HUES64 (cell line): ENCODE results near the gene HSPA1L.

Experiments
- H3K27ac ChIP-seq: 2 replicates; pipeline ENCODE4 v1.7.0; 2013; ENCODE audit warnings: low read depth, low read length, inconsistent platforms
- H3K27me3 ChIP-seq: 2 replicates; pipeline ENCODE4 v1.6.1; 2013; ENCODE audit warnings: mild to moderate bottlenecking, low read length; ENCODE audit not compliant: insufficient read depth
- H3K36me3 ChIP-seq: 2 replicates; pipeline ENCODE4 v1.6.1; 2013; ENCODE audit warnings: mild to moderate bottlenecking, low read length; ENCODE audit not compliant: insufficient read depth
- H3K4me1 ChIP-seq: 2 replicates; pipeline ENCODE4 v1.6.1; 2013; ENCODE audit warnings: mild to moderate bottlenecking, low read length, moderate library complexity; ENCODE audit not compliant: insufficient read depth
- H3K4me3 ChIP-seq: 2 replicates; pipeline ENCODE4 v1.5.1; 2013; ENCODE audit warnings: mild to moderate bottlenecking, low read length, moderate library complexity
- H3K9ac ChIP-seq: 2 replicates; pipeline ENCODE4 v1.6.1; 2013; ENCODE audit warnings: mild to moderate bottlenecking, low read depth, low read length
- H3K9me3 ChIP-seq: 2 replicates; pipeline ENCODE4 v1.6.1; 2013; ENCODE audit warnings: low read depth, low read length; ENCODE audit not compliant: insufficient read depth
- WGBS: fragments of 150-250, 120-280 bp; methylation state at CpG from one replicate; pipeline ENCODE4 v1.1.7; 2013; ENCODE audit warnings: missing lambda C conversion rate; 5-methylcytosine and 5-hydroxymethylcytosine counted together

The HSPA1L gene

GRCh38 chr6:31769684-31770371 is 45.3 kb downstream of the HSPA1L start:
- H3K27ac ChIP-seq, result no peak overlapping the region
- H3K27me3 ChIP-seq, result no peaks in the 10 kb centered on the region
- 79% methylated on average over 11 of the region's 12 CpGs for whole genome bisulfite sequencing
- H3K9me3 ChIP-seq, result no peaks in the 10 kb centered on the region
- no peak overlapping the region for H3K4me3 ChIP-seq
- peaks cover 4% of the 10 kb centered on the region; the same call in 1 of the 2 replicates for H3K4me1 ChIP-seq
- no peak overlapping the region for H3K9ac ChIP-seq
- no peaks in the 10 kb centered on the region for H3K36me3 ChIP-seq

- no peaks in the 10 kb centered on the region for H3K36me3 ChIP-seq
- H3K4me3 ChIP-seq, result no peak overlapping the region
- H3K4me1 ChIP-seq, result peaks cover 4% of the 10 kb centered on the region; the same call in 1 of the 2 replicates
- no peaks in the 10 kb centered on the region for H3K27me3 ChIP-seq
- H3K9ac ChIP-seq, result no peak overlapping the region
- no peaks in the 10 kb centered on the region for H3K9me3 ChIP-seq
- WGBS, result 93% methylated on average over 18 of the region's 18 CpGs
- H3K27ac ChIP-seq, result no peak overlapping the region
These were observed 46.5 kb downstream of the HSPA1L start for GRCh38 chr6:31768363-31769257.

DNA sequence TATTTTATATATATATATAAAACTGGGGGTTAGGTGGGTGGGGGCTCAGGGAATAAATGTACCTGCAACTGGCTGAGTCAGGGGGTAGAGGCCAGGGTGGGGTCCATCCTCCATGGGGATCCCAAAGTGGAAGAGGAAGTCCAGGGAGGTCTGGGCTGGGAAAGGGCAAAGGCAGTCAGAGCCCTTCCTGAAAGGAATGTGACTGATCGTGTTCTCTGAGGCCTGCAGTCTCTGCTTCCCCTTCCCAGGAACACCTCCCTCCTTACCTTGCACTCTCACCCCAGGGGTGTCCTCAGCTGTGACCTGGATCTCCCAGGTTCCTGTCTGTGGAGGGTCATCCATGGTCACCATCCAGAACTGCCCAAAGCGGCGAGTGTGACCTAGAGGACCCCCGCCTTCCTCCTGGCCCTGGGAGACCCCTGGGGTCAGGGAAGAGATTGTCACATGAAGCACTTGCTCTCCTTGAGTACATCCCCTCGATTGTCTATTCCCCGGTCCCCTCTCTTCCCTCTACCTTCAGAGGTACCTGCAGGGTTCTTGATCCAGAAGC is 47.9 kb downstream of the HSPA1L start:
- H3K9ac ChIP-seq, result no peak overlapping the region
- H3K27me3 ChIP-seq, result no peaks in the 10 kb centered on the region
- H3K36me3 ChIP-seq, result peaks cover 6% of the 10 kb centered on the region; the same call in 1 of the 2 replicates
- H3K4me1 ChIP-seq, result peaks cover 8% of the 10 kb centered on the region; the same call in 1 of the 2 replicates
- no peak overlapping the region for H3K27ac ChIP-seq
- H3K4me3 ChIP-seq, result no peak overlapping the region
- H3K9me3 ChIP-seq, result no peaks in the 10 kb centered on the region
- WGBS, result 86% methylated on average over 6 of the region's 6 CpGs

DNA sequence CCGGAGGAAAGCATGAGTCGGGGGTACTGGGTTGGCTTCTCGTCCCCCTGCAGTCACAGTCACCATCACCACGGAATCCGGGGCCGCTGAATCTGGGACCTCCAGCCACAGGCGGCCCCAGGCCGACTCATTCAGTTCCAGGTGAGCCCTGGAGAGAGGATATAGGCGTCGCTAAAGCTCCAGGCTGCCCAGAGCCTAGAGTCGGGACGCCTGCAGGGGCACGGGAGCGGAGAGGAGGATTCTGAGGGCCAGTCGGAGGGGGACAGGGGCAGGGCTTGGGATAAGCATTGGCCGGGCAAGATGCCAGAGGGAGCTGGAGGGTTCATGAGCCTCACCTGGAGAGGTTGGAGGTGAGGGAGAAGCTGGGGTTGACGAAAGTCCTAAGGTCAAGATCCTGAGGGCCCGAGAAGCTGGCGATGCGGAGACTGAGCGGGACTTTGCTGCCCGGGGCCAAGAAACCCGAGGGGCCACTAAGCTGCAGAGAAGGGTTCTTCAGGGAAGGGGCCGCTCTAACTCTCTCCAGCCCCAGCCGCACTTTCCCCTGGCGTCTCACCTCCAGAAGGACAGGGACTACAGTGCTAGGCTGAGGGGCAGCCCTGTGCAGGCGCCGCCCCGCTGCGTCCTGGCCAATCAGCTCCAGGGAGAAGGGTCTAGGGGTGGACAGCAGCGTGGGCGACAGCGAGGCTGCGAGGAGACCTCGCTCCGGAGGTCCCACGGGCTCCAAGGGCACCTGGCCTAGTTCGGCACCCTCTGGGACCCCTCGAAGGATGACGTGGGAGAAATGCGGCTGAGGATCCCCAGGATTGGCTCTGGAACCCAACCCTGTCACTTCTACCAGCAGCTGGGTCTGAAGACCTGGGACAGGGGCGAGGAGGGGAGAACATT is 48.9 kb downstream of the HSPA1L start:
- no peaks in the 10 kb centered on the region for H3K27me3 ChIP-seq
- peaks cover 13% of the 10 kb centered on the region; the same call in 1 of the 2 replicates for H3K36me3 ChIP-seq
- H3K4me1 ChIP-seq, result peaks cover 8% of the 10 kb centered on the region; the same call in 1 of the 2 replicates
- 0 out of 2 replicates have a peak overlapping the region, but pooled peaks have one; percentile 34 for H3K9ac ChIP-seq
- WGBS, result 44% methylated on average over 42 of the region's 42 CpGs
- no peaks in the 10 kb centered on the region for H3K9me3 ChIP-seq
- peak overlapping the region; percentile 49 for H3K4me3 ChIP-seq
- H3K27ac ChIP-seq, result no peak overlapping the region

DNA sequence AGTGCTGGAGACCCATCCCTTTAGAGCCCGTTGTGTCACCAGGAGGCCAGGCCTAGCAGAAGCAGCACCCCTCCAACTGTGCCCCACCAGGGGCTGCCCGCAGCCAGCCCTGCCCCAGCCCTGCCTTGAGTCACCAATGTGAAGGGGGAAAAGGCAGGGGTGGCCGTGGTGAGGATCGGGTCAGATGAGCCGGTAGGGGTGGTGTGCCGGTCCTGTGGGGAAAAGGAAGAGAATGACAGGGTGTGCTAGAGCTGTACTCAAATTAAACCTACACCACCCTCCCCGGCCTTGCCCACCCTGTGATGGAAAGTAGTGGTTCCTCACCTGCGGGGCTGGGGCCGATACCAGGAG is 49.5 kb downstream of the HSPA1L start:
- 95% methylated on average over 9 of the region's 9 CpGs for WGBS

DNA sequence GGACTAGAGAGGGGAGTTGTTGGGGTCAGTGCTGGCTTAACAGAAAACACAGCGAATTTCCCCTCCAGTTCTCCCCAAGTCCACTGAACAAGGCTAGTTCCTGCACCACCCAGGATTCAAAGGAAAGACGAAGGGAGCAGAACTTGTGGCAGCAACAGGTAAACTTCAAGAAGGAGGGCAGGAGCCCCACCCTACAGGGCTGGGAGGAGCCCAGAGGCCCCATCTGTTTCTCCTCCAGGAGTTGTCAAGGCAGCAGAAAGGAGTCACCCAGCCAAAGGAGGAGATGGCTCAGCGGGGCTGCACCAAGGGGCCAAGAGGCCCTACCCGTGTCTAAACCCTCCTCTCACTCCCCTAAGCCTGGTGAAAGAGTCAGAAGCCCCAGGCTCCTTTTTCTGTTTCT is 50.9 kb downstream of the HSPA1L start:
- H3K9ac ChIP-seq, result no peak overlapping the region
- no peak overlapping the region for H3K4me3 ChIP-seq
- H3K9me3 ChIP-seq, result no peaks in the 10 kb centered on the region
- 84% methylated on average over 4 of the region's 4 CpGs for WGBS
- no peaks in the 10 kb centered on the region for H3K27me3 ChIP-seq
- H3K4me1 ChIP-seq, result peaks cover 8% of the 10 kb centered on the region; the same call in 1 of the 2 replicates
- H3K27ac ChIP-seq, result no peak overlapping the region
- H3K36me3 ChIP-seq, result peaks cover 31% of the 10 kb centered on the region; the same call in 1 of the 2 replicates

More for the DNA sequence above, 49.5 kb downstream of the HSPA1L start:
- Histone ChIP-seq H3K9ac (0 out of 2 replicates have a peak overlapping the region, but pooled peaks have one; percentile 13), H3K27ac (no peak overlapping the region), H3K4me1 (peaks cover 8% of the 10 kb centered on the region; the same call in 1 of the 2 replicates), H3K4me3 (no peak overlapping the region), H3K9me3 (no peaks in the 10 kb centered on the region), H3K27me3 (no peaks in the 10 kb centered on the region), H3K36me3 (peaks cover 18% of the 10 kb centered on the region; the same call in 1 of the 2 replicates)

DNA sequence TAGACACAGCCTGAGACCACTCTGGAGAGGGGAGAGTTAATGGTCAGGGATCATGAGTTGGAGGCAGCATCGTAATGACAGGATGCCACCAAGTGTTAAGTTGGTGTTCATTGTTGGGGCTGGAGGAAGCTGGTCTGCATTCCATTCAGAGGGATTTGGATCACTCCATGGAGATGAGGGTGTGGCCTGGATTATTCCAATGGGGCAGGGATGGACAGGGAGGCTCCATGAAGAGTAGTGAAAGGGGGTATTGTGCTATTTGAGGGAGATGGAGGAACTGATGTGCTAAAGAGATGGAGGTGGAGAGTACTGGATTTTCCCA is 51.5 kb downstream of the HSPA1L start:
- Histone ChIP-seq H3K27ac (no peak overlapping the region), H3K9me3 (no peaks in the 10 kb centered on the region), H3K9ac (0 out of 2 replicates have a peak overlapping the region, but pooled peaks have one; percentile 1), H3K36me3 (peaks cover 33% of the 10 kb centered on the region; the same call in 1 of the 2 replicates), H3K4me3 (no peak overlapping the region), H3K4me1 (peaks cover 8% of the 10 kb centered on the region; the same call in 1 of the 2 replicates), H3K27me3 (no peaks in the 10 kb centered on the region)
- WGBS, result 38% methylated on average over 1 of the region's 1 CpG

DNA sequence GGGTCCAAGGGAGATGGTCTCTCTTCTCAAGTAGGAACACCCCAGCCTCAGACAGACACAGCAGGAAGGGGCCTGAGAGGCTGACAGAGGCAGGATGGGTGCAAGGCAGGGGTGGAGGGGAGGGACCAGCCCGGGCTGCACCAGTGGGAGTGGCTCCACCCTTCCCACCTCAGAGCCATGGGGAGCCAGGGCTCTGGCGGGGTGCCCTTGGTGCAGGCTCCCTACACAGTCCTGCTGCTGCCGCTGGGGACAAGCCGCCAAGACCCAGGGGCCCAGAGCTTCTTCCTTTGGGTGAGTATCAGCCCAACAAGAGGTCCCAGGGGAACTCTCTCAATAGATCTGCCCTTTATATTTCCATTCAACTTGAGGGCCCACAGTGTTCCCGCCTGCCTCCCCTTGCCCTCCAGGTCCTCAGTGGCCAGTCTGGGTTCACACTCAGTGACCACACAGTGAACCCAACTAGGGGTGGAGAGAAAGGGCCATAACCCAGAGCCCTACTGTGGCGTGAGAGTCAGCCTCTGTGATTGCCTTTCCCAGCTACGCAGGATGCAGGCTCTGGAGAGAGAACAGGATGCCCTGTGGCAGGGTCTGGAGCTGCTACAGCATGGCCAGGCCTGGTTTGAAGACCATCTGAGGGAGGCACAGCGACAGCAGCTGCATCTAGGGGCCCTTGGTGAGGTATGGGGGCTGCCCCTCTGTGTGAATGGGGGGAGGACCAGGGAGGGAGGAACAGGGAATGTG is 52.0 kb downstream of the HSPA1L start:
- Histone ChIP-seq H3K27me3 (no peaks in the 10 kb centered on the region), H3K4me1 (peaks cover 8% of the 10 kb centered on the region; the same call in 1 of the 2 replicates), H3K9me3 (no peaks in the 10 kb centered on the region), H3K27ac (peak overlapping the region; percentile 51; the same call in 1 of the 2 replicates), H3K4me3 (no peak overlapping the region), H3K9ac (0 out of 2 replicates have a peak overlapping the region, but pooled peaks have one; percentile 1), H3K36me3 (peaks cover 34% of the 10 kb centered on the region; the same call in 1 of the 2 replicates)
- WGBS, result 83% methylated on average over 8 of the region's 8 CpGs

DNA sequence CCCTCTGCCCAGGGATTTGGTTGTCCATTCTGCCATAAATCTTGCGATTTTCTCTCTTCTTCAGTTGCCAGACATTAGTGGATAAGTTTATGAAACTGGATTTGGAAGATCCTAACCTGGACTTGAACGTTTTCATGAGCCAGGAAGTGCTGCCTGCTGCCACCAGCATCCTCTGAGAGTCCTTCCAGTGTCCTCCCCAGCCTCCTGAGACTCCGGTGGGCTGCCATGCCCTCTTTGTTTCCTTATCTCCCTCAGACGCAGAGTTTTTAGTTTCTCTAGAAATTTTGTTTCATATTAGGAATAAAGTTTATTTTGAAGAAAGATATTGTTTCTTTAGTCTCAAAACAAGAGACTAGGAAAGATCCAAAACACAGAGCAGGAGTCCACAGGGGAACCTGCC is 52.7 kb downstream of the HSPA1L start, which contains the start of gene SAPCD1:
TSS of gene SAPCD1 (plus strand) at position 301 of the 400 bp plus-strand sequence. CDS start 399 bp downstream, outside the sequence.
- Histone ChIP-seq H3K27ac (peak within 1 kb of the TSS; percentile 51; the same call in 1 of the 2 replicates), H3K4me3 (no peak within 1 kb of the TSS), H3K36me3 (peaks cover 36% of the 10 kb centered on the region; the same call in 1 of the 2 replicates), H3K9ac (0 out of 2 replicates have a peak within 1 kb of the TSS, but pooled peaks have one; percentile 1), H3K9me3 (no peaks in the 10 kb centered on the region), H3K27me3 (no peaks in the 10 kb centered on the region), H3K4me1 (peaks cover 8% of the 10 kb centered on the region; the same call in 1 of the 2 replicates)
- 85% methylated on average over 3 of the region's 4 CpGs for WGBS
